Measurements from ENCODE around the gene DOCK1. TPM values are rescaled to one million over a fixed set of nuclear protein-coding genes. Genes with fewer than 3 reads are reported as not detected.

Gene DOCK1
- polyA plus RNA-seq, 1 donor from 2014 or later, result 2.7 TPM

GRCh38 chr10:127052001-127052400, 146.8 kb downstream of the DOCK1 start:
- Histone ChIP-seq H3F3A (ENCODE audit: insufficient read depth, low read length, poor library complexity, severe bottlenecking) (no peaks in the 10 kb centered on the region), H3K4me2 (ENCODE audit: low read length) (no peak overlapping the region), H3K79me2 (replicated peaks; ENCODE audit: insufficient read depth, low read length) (no peaks in the 10 kb centered on the region), H3K9me3 (ENCODE audit: low read length) (no peaks in the 10 kb centered on the region), H3K4me3 (ENCODE audit: low read length) (no peak overlapping the region), H4K20me1 (ENCODE audit: insufficient read depth) (no peaks in the 10 kb centered on the region), H3K27me3 (ENCODE audit: insufficient read depth, low read depth, low read length) (no peaks in the 10 kb centered on the region), H3K27ac (ENCODE audit: low read length) (no peak overlapping the region), H2AFZ (ENCODE audit: low read depth, low read length) (no peak overlapping the region), H3K36me3 (ENCODE audit: insufficient read depth, low read length) (no peaks in the 10 kb centered on the region), H3K9me2 (ENCODE audit: insufficient read depth, low read length) (no peaks in the 10 kb centered on the region), H3K9ac (ENCODE audit: low read length) (no peak overlapping the region)
- TF ChIP-seq, protein P1, sequence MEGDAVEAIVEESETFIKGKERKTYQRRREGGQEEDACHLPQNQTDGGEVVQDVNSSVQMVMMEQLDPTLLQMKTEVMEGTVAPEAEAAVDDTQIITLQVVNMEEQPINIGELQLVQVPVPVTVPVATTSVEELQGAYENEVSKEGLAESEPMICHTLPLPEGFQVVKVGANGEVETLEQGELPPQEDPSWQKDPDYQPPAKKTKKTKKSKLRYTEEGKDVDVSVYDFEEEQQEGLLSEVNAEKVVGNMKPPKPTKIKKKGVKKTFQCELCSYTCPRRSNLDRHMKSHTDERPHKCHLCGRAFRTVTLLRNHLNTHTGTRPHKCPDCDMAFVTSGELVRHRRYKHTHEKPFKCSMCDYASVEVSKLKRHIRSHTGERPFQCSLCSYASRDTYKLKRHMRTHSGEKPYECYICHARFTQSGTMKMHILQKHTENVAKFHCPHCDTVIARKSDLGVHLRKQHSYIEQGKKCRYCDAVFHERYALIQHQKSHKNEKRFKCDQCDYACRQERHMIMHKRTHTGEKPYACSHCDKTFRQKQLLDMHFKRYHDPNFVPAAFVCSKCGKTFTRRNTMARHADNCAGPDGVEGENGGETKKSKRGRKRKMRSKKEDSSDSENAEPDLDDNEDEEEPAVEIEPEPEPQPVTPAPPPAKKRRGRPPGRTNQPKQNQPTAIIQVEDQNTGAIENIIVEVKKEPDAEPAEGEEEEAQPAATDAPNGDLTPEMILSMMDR (IDR thresholded peaks at IDR 0.05; ENCODE audit: poor library complexity, severe bottlenecking), result no peak
- no peak for TF ChIP-seq POLR2AphosphoS5 (IDR thresholded peaks at IDR 0.05)
- TF ChIP-seq EZH2 (IDR thresholded peaks at IDR 0.05; ENCODE audit: borderline replicate concordance, insufficient read depth, low read length, poor library complexity, severe bottlenecking), result no peak
- no peak for TF ChIP-seq RAD21 (conservative IDR thresholded peaks at IDR 0.05)
- no peak for TF ChIP-seq REST (IDR thresholded peaks at IDR 0.05; ENCODE audit: borderline replicate concordance)
- no peak for TF ChIP-seq EP300 (conservative IDR thresholded peaks at IDR 0.05; ENCODE audit: poor library complexity, severe bottlenecking)
- no peak for TF ChIP-seq MXI1 (conservative IDR thresholded peaks at IDR 0.05; ENCODE audit: poor library complexity, severe bottlenecking)

GRCh38 chr10:127055263-127055662, 150.0 kb downstream of the DOCK1 start:
- no peak overlapping the region for H2AFZ ChIP-seq (ENCODE audit: low read depth, low read length)
- TF ChIP-seq SMC3 (conservative IDR thresholded peaks at IDR 0.05; ENCODE audit: poor library complexity) (no peak), POLR2AphosphoS5 (IDR thresholded peaks at IDR 0.05) (no peak), EP300 (conservative IDR thresholded peaks at IDR 0.05; ENCODE audit: poor library complexity, severe bottlenecking) (no peak), REST (IDR thresholded peaks at IDR 0.05; ENCODE audit: borderline replicate concordance) (no peak), EZH2 (IDR thresholded peaks at IDR 0.05; ENCODE audit: borderline replicate concordance, insufficient read depth, low read length, poor library complexity, severe bottlenecking) (no peak), TAF1 (IDR thresholded peaks at IDR 0.05; ENCODE audit: low read depth) (no peak), MXI1 (conservative IDR thresholded peaks at IDR 0.05; ENCODE audit: poor library complexity, severe bottlenecking) (no peak), RAD21 (conservative IDR thresholded peaks at IDR 0.05) (no peak)
- TF ChIP-seq, protein P1 (IDR thresholded peaks at IDR 0.05; ENCODE audit: poor library complexity, severe bottlenecking), result no peak
- H3K27me3 ChIP-seq (ENCODE audit: insufficient read depth, low read depth, low read length), result no peaks in the 10 kb centered on the region
- no peak overlapping the region for H3K4me2 ChIP-seq (ENCODE audit: low read length)
- H3K9ac ChIP-seq (ENCODE audit: low read length), result no peak overlapping the region
- H3K36me3 ChIP-seq (ENCODE audit: insufficient read depth, low read length), result no peaks in the 10 kb centered on the region
- no peaks in the 10 kb centered on the region for H3K9me3 ChIP-seq (ENCODE audit: low read length)
- no peaks in the 10 kb centered on the region for H3K79me2 ChIP-seq (replicated peaks; ENCODE audit: insufficient read depth, low read length)
- no peaks in the 10 kb centered on the region for H3K9me2 ChIP-seq (ENCODE audit: insufficient read depth, low read length)
- H3K4me3 ChIP-seq (ENCODE audit: low read length), result no peak overlapping the region
- no peaks in the 10 kb centered on the region for H3F3A ChIP-seq (ENCODE audit: insufficient read depth, low read length, poor library complexity, severe bottlenecking)
- no peak overlapping the region for H3K27ac ChIP-seq (ENCODE audit: low read length)
- H4K20me1 ChIP-seq (ENCODE audit: insufficient read depth), result no peaks in the 10 kb centered on the region

All from neural cell (in vitro differentiated cells).